IgD-negative memory B cell (primary cell): ENCODE data around the gene ZSCAN12. TPM values are rescaled to one million over a fixed set of nuclear protein-coding genes. Genes with fewer than 3 reads are reported as not detected.
"Not testable (repeated sequence)": the region's sequence is repeated elsewhere in the genome, so short reads cannot be mapped to it uniquely, and the experiment has no call there.

ENCODE experiments used
- H3K27ac Mint-ChIP-seq, 3 donors: one replicate each; pipeline ENCODE4 v1.8.0; 2020 to 2022; ENCODE audit warnings: mild to moderate bottlenecking in 3 of 3, mixed read lengths in 3 of 3, moderate library complexity in 1 of 3
- H3K27me3 Mint-ChIP-seq: one replicate; pipeline ENCODE4 v1.8.0; 2021; ENCODE audit warnings: mixed read lengths
- H3K36me3 Mint-ChIP-seq: one replicate; pipeline ENCODE4 v1.8.0; 2020; ENCODE audit warnings: mild to moderate bottlenecking, mixed read lengths
- H3K4me1 Mint-ChIP-seq, 3 donors: one replicate each; pipeline ENCODE4 v1.8.0; 2020 to 2022; ENCODE audit warnings: mixed read lengths in 3 of 3, mild to moderate bottlenecking in 1 of 3
- H3K4me3 Mint-ChIP-seq, 4 donors: one replicate each; pipeline ENCODE4 v1.8.0; 2020 to 2022; ENCODE audit warnings: mild to moderate bottlenecking in 4 of 4, mixed read lengths in 4 of 4, moderate library complexity in 3 of 4
- H3K9me3 Mint-ChIP-seq, 3 donors: one replicate each; pipeline ENCODE4 v1.8.0; 2020 to 2021; ENCODE audit warnings: mixed read lengths in 3 of 3, mild to moderate bottlenecking in 1 of 3
- polyA plus RNA-seq: library from polyadenylated mRNA; unstranded; fragments of 300-500 nt; fragmentation: Illumina TruSeq; gene quantifications from one replicate; pipeline ENCODE4 v1.2.3, GENCODE V29; 2021

Gene ZSCAN12
- polyA plus RNA-seq: 5.4 TPM

GRCh38 chr6:28399350-28400121, at the start of gene ZSCAN12:
ZSCAN12 (minus strand) TSS chr6:28399747; CDS start chr6:28398405, 1,342 bp downstream.
- peaks cover 10% of the 10 kb centered on the region for H3K36me3 Mint-ChIP-seq
- peak within 1 kb of the TSS; percentile 93 to 97 (median 96) for H3K4me3 Mint-ChIP-seq
- H3K27ac Mint-ChIP-seq: peak within 1 kb of the TSS; percentile 92 to 97 (median 94)
- H3K4me1 Mint-ChIP-seq: peaks cover 24 to 43% (median 39%) of the 10 kb centered on the region in 3 donors
- H3K27me3 Mint-ChIP-seq: peaks cover 14% of the 10 kb centered on the region
- H3K9me3 Mint-ChIP-seq: peaks cover 1 to 4% (median 3%) of the 10 kb centered on the region in 3 donors

- H3K36me3 Mint-ChIP-seq: no peaks in the 10 kb centered on the region
- H3K4me1 Mint-ChIP-seq: peaks cover 5 to 9% (median 6%) of the 10 kb centered on the region in 3 donors
- H3K9me3 Mint-ChIP-seq: peaks cover 3 to 6% (median 4%) of the 10 kb centered on the region in 3 donors
- no peak overlapping the region for H3K4me3 Mint-ChIP-seq
- peaks cover 23% of the 10 kb centered on the region for H3K27me3 Mint-ChIP-seq
- H3K27ac Mint-ChIP-seq: no peak overlapping the region
These were observed 49.5 kb upstream of the ZSCAN12 start for GRCh38 chr6:28449056-28449455.

DNA sequence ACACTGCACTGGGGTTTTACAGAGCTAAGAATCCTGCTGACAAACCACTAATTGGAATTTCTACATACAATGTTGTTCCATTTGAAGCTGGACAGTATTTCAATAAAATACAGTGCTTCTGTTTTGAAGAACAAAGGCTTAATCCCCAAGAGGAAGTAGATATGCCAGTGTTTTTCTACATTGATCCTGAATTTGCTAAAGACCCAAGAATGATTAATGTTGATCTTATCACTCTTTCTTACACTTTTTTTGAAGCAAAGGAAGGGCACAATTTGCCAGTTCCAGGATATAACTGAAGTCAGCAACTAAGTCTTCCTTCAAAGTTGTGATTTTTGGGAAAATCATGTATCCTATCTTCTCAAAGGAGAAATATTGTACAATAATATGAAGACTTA, 48.0 kb upstream of the ZSCAN12 start:
- H3K4me3 Mint-ChIP-seq, H3K36me3 Mint-ChIP-seq, H3K27ac Mint-ChIP-seq: not testable (repeated sequence)
- Mint-ChIP-seq H3K27me3 (peaks cover 34% of the 10 kb centered on the region), H3K9me3 (peaks cover 4 to 12% (median 7%) of the 10 kb centered on the region in 3 donors), H3K4me1 (peaks cover 11 to 15% (median 15%) of the 10 kb centered on the region in 3 donors)

GRCh38 chr6:28446818-28447511, 47.4 kb upstream of the ZSCAN12 start:
- peaks cover 38% of the 10 kb centered on the region for H3K27me3 Mint-ChIP-seq
- H3K4me3 Mint-ChIP-seq: peak overlapping the region in 3 of 4 donors; percentile 44 to 84 (median 63)

DNA sequence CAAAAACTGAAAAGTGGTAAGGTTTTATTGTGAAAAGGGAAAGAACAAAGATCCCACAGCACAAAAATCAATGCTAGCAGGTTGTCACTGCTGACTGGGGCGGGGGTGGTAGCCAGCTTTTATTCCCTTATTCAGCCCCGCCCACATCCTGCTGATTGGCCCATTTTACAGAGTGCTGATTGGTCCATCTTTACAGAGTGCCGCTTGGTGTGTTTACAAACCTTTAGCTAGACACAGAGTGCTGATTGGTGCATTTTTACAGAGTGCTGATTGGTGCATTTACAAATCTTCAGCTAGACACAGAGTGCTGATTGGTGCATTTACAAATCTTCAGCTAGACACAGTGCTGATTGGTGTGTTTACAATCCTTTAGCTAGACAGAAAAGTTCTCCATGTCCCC, 45.2 kb upstream of the ZSCAN12 start:
- Mint-ChIP-seq H3K27ac (peak overlapping the region in 1 of 3 donors; percentile 64), H3K9me3 (peaks cover 4 to 12% (median 7%) of the 10 kb centered on the region in 3 donors)

More at GRCh38 chr6:28446818-28447511, 47.4 kb upstream of the ZSCAN12 start:
- H3K36me3 Mint-ChIP-seq: no peaks in the 10 kb centered on the region
- H3K27ac Mint-ChIP-seq: peak overlapping the region in 1 of 3 donors; percentile 67
- peaks cover 4 to 12% (median 7%) of the 10 kb centered on the region in 3 donors for H3K9me3 Mint-ChIP-seq
- peaks cover 11 to 15% (median 15%) of the 10 kb centered on the region in 3 donors for H3K4me1 Mint-ChIP-seq

DNA sequence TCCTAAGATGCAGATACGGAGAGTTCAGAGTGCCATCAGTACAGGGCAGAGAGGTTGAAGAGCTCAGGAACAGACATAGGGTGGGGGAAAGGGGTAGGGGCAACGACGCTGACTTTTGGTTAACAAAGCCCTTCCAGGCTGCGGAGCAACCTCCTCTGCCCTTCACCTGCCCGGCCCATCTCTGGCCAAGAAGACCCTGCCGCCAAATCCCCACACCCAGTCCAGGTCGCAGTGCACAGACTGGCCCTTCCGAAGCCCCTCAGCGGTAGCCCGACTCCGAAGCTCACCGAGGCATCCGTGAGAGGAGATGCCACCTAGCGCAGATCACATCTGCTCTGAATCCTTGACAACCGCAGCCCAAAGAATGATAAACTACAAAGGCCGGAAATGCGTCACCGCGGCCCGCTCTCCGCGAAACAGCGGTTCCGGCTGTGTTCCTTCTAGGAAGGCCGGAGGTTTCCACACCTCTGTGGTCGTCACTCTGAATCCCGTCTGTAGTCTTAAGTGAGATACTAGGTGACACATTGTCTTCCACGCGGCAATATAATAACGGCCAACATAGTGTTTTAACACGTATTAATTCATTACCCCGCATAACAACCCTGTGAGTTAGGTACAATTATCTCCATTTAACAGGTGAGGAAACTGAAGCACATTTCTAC, 43.7 kb upstream of the ZSCAN12 start, which contains the start of gene ZSCAN23:
Gene ZSCAN23 (minus strand): TSS at position 380 of the 662 bp plus-strand sequence. CDS start 7,225 bp downstream, outside the sequence.
- Mint-ChIP-seq H3K9me3 (peaks cover 4 to 12% (median 7%) of the 10 kb centered on the region in 3 donors), H3K4me3 (peak within 1 kb of the TSS; percentile 83 to 99 (median 96)), H3K27ac (peak within 1 kb of the TSS; percentile 20 to 92 (median 48)), H3K4me1 (peaks cover 11 to 15% (median 15%) of the 10 kb centered on the region in 3 donors), H3K27me3 (peaks cover 40% of the 10 kb centered on the region), H3K36me3 (no peaks in the 10 kb centered on the region)

More for the DNA sequence above, 45.2 kb upstream of the ZSCAN12 start:
- not testable (repeated sequence) for H3K36me3 Mint-ChIP-seq
- peaks cover 40% of the 10 kb centered on the region for H3K27me3 Mint-ChIP-seq
- peaks cover 11 to 15% (median 15%) of the 10 kb centered on the region in 3 donors for H3K4me1 Mint-ChIP-seq
- H3K4me3 Mint-ChIP-seq: peak overlapping the region in 2 of 4 donors; percentile 7 to 42

DNA sequence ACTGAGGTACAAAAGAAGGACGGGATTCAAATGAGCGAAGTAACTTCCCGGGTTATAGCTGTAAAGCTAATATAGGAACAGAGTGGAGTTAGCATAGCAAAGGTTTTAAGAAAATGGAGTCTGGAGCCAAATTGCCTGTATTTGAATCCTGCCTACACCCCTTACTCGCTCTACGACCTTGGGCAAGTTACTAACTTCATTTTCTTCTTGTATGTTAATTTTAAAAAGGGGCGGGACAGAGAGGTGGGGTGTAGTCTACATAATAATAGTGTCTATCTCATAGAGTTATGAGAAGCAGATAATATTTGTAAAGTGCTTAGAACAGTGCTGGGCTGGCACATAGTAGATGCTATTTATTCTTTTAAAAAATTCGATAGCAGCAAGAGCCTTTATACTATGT, 43.0 kb upstream of the ZSCAN12 start:
- Mint-ChIP-seq H3K4me1 (peaks cover 11 to 15% (median 15%) of the 10 kb centered on the region in 3 donors), H3K36me3 (no peaks in the 10 kb centered on the region), H3K9me3 (peaks cover 4 to 12% (median 7%) of the 10 kb centered on the region in 3 donors), H3K27me3 (peaks cover 40% of the 10 kb centered on the region), H3K27ac (peak overlapping the region in 2 of 3 donors; percentile 20 to 92), H3K4me3 (peak overlapping the region; percentile 83 to 99 (median 96))

- Mint-ChIP-seq H3K4me3 (no peak overlapping the region), H3K9me3 (no peaks in the 10 kb centered on the region), H3K4me1 (no peaks in the 10 kb centered on the region), H3K36me3 (peaks cover 5% of the 10 kb centered on the region), H3K27ac (no peak overlapping the region), H3K27me3 (peaks cover 5% of the 10 kb centered on the region)
These were observed 36.9 kb upstream of the ZSCAN12 start for GRCh38 chr6:28436404-28436803.

DNA sequence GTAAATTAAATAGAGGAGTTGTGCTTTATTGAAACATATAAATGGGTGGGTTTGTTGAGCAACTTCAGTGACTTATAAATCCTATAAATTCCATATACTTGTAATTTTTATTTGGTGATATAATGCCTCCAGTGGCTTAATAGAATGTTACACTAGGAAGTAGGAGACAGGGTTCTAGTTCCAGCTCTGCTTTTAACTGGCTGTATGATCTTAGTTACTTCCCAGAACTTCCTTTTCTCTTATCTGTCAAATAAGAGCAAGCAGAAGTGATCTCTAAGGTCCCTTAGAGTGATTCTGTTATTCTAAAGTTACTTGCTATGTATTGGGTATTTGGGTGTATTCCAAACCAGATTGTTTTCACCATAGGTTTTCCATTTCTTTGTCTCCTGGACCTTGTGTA, 33.6 kb upstream of the ZSCAN12 start:
- Mint-ChIP-seq H3K4me3 (no peak overlapping the region), H3K36me3 (peaks cover 8% of the 10 kb centered on the region), H3K27me3 (peaks cover 7% of the 10 kb centered on the region), H3K4me1 (no peaks in the 10 kb centered on the region), H3K27ac (no peak overlapping the region), H3K9me3 (no peaks in the 10 kb centered on the region)

DNA sequence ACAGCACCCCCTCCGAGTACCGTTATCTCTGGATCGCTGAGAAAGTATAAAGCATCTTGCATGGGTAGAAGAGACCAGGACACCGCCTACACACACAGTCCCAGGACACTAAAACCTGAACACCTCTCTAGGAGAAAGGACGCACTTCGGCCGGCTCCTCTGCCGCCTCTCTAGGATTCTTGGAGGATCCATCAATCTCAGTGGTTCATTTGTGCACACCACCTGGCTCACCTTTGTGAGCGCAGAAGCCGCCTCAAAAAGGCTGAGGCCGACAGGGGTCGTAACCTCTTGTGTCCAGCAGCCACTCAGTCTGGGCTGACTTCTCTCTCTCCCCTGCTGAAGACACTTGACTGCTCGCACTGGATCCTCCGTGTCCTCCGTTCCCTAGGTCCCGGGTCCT, 30.2 kb upstream of the ZSCAN12 start:
- Mint-ChIP-seq H3K27ac (no peak overlapping the region), H3K4me1 (no peaks in the 10 kb centered on the region), H3K9me3 (peaks cover 0 to 5% (median 0%) of the 10 kb centered on the region in 3 donors), H3K27me3 (peaks cover 5% of the 10 kb centered on the region), H3K4me3 (no peak overlapping the region), H3K36me3 (peaks cover 8% of the 10 kb centered on the region)

- no peaks in the 10 kb centered on the region for H3K4me1 Mint-ChIP-seq
- H3K9me3 Mint-ChIP-seq: peaks cover 0 to 5% (median 0%) of the 10 kb centered on the region in 3 donors
- H3K4me3 Mint-ChIP-seq: no peak overlapping the region
- H3K27me3 Mint-ChIP-seq: peaks cover 3% of the 10 kb centered on the region
- no peak overlapping the region for H3K27ac Mint-ChIP-seq
- H3K36me3 Mint-ChIP-seq: peaks cover 5% of the 10 kb centered on the region
These were observed 26.5 kb upstream of the ZSCAN12 start for GRCh38 chr6:28425944-28426541.

DNA sequence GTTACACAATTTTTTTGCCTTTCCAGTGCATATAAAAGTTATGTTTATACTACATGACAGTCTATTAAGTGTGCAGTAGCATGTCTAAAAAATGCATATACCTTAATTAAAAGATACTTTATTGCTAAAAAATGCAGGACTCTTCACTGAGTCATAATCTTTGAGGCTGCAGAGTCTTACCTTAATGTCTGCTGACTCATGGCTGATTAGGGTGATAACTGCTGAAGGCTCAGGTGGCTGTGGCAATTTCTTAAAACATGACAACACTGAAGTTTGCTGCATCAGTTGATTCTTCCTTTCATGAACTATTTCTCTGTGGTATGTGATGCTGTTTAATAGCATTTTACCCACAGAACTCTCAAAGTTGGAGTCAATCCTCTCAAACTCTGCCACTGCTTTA, 24.6 kb upstream of the ZSCAN12 start:
- Mint-ChIP-seq H3K4me3 (no peak overlapping the region), H3K27ac (no peak overlapping the region), H3K36me3 (peaks cover 2% of the 10 kb centered on the region), H3K4me1 (no peaks in the 10 kb centered on the region), H3K27me3 (peaks cover 2% of the 10 kb centered on the region), H3K9me3 (peaks cover 0 to 5% (median 0%) of the 10 kb centered on the region in 3 donors)

DNA sequence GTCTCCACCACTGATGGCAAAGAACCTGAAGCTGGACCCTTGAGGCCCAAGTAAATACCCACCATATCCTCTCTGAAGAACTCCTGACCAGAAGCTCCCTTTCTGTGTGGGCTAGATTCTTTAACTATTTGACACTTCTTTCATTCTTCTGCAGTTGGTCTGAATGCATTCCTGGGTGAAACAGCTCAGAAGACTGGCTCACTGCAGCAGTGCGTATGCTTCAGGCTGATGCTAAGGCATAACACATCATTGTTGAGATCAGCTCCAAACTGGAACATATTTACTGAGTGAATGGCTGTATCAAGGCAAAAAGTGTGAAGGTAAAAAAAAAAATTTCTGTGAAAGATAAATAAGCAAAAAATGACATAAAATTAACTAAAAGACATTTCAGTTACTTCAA, 24.0 kb upstream of the ZSCAN12 start:
- Mint-ChIP-seq H3K4me1 (no peaks in the 10 kb centered on the region), H3K36me3 (peaks cover 2% of the 10 kb centered on the region), H3K9me3 (peaks cover 0 to 5% (median 0%) of the 10 kb centered on the region in 3 donors), H3K4me3 (no peak overlapping the region), H3K27me3 (peaks cover 2% of the 10 kb centered on the region), H3K27ac (no peak overlapping the region)

DNA sequence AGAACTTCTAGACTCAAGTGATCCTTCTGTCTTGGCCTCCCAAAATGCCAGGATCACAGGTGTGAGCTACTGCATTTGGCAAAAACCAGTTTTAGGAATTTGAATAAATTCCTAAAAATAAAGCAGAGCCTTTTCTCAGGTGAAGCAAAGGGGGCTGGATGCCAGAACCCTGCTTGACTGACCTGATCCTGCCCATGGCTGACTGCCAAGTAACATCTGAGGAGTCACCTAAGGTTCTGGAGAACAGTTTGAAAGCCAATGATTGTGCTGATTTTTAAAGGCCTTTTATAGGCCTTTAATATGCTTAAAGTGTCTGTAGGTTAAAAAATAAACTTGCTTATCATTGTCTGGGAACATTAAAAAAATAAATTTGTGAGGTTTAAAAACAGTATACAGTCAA, 14.1 kb upstream of the ZSCAN12 start:
- Mint-ChIP-seq H3K4me3 (no peak overlapping the region), H3K36me3 (no peaks in the 10 kb centered on the region), H3K27ac (no peak overlapping the region), H3K4me1 (no peaks in the 10 kb centered on the region), H3K9me3 (peaks cover 0 to 5% (median 4%) of the 10 kb centered on the region in 3 donors), H3K27me3 (peaks cover 9% of the 10 kb centered on the region)
